HuH-7 (cell line): ENCODE measurements around the gene TOPORS.
"Not testable (repeated sequence)": the region's sequence is repeated elsewhere in the genome, so short reads cannot be mapped to it uniquely, and the experiment has no call there.

Experiments
- DNase-seq: peaks from one replicate; pipeline ENCODE4 v3.0.0; 2011; ENCODE audit warnings: low spot score

The TOPORS gene

GRCh38 chr9:32552172-32552872 is at the start of gene TOPORS, which contains the start of gene SMIM27:
TSS of gene TOPORS (minus strand) at chr9:32552586. CDS start at chr9:32552436, 150 bp downstream.
TSS of gene SMIM27 (plus strand) at chr9:32552327. CDS start at chr9:32552435, 108 bp downstream.
- peak; percentile 71 for DNase-seq

DNA sequence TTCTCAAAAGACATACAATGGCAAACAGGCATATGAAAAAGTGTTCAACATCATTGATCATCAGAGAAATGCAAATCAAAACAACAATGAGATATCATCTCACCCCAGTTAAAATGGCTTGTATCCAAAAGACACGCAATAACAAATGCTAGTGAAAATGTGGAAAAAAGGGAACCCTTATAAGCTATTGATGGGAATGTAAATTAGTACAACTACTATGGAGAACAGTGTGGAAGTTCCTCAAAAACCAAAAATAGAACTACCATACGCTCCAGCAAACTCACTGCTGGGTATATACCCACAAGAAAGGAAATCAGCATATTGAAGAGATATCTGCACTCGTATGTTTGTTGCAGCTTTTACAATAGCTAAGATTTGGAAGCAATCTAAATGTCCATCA is 46.6 kb upstream of the TOPORS start:
- not testable (repeated sequence) for DNase-seq

GRCh38 chr9:32596936-32597335 is 44.5 kb upstream of the TOPORS start:
- no peak for DNase-seq

DNA sequence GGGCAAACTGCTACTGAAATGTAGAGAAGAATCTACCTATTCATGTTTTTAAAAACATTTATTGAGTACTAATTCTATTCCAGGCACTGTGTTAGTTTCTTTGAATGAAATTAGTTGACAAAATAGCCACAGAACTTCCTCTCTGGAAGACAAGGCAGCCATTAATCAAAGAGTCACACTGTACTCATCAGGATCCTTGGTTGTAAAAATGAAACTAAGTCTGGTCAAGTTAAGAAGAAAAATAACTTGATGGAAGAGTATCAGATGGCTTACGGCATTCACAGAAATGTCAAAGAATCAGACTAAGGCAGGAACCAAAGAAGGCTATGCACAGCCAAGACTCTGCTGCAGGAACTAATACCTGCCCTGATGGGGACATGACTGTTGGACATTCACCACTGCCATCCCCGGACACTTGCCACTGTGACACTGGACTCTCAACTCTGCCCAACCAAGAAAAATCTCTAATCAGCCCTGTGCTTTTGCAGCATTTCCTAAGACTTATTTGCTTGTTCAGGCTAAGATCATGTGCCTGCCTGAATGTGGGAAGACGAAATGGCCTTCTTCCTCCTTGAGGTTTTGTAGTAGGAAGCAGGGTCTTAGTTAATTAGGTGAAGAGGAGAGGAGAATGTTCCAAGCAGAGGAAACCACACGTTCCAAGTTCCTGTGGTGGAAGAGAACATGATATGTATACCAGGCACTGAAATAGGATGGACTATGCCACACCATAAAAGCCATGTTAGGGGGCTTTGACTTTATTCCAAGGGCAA is 43.9 kb upstream of the TOPORS start:
- DNase-seq: no peak

- DNase-seq: no peak
These were observed 38.5 kb upstream of the TOPORS start for GRCh38 chr9:32590898-32591297.

DNA sequence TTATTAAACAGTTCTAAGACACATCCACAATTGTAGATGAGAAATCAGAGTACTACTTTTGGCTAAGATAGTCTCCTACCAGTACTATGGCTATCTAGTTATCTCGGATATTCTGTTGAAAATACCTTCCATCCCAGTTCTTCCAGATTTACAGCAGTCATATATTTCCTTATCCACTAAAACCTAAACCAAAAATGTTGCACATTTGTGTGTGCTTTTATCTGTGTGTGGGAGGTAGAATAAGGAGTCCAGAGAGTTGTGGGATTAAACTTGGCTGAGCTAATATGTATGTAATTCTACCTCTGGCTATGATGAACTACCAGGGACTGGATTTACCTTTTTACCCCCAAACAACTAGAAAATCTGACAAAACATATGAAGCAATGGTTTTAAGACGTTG is 38.1 kb upstream of the TOPORS start:
- no peak for DNase-seq

GRCh38 chr9:32589083-32589723 is 36.8 kb upstream of the TOPORS start:
- DNase-seq: peak; percentile 39

- DNase-seq: no peak
These were observed 35.5 kb upstream of the TOPORS start for GRCh38 chr9:32587901-32588300.

- DNase-seq: no peak
These were observed 32.4 kb upstream of the TOPORS start for GRCh38 chr9:32584784-32585183.

- DNase-seq: peak; percentile 35
These were observed 29.2 kb upstream of the TOPORS start for GRCh38 chr9:32581512-32582143.

GRCh38 chr9:32580631-32581300 is 28.4 kb upstream of the TOPORS start:
- no peak for DNase-seq

GRCh38 chr9:32579706-32580331 is 27.4 kb upstream of the TOPORS start:
- no peak for DNase-seq

GRCh38 chr9:32578976-32579375 is 26.6 kb upstream of the TOPORS start:
- DNase-seq: no peak

DNA sequence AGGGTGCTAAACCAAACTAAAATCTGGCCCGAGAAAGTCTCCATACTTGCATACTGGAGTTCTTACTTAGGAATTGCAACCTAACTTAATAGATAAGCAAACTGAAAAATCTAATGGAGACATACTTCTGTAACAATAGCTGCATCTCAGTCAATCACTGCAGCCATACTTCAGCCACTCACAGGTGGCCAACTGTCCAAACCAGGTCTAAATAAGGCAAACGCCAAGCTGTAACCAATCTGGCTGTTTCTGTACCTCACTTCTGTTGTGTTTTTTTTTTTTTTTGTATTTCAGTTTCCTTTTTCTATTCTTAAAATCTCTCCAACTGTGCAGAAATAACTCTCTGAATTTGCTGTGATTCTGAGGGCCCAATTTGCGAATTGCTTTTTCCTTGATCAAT is 24.9 kb upstream of the TOPORS start:
- no peak for DNase-seq

GRCh38 chr9:32574858-32575257 is 22.5 kb upstream of the TOPORS start:
- DNase-seq: no peak

- DNase-seq: no peak
These were observed 21.4 kb upstream of the TOPORS start for GRCh38 chr9:32573821-32574220.

- peak; percentile 78 for DNase-seq
These were observed 20.6 kb upstream of the TOPORS start, which contains the start of gene NDUFB6 for GRCh38 chr9:32572900-32573523. TSS of gene NDUFB6 (minus strand) at chr9:32573159. CDS start at chr9:32573060, 99 bp downstream.

- peak; percentile 70 for DNase-seq
These were observed 19.8 kb upstream of the TOPORS start for GRCh38 chr9:32571969-32572899.

- no peak for DNase-seq
These were observed 17.9 kb upstream of the TOPORS start for GRCh38 chr9:32570262-32570661.

- no peak for DNase-seq
These were observed 14.4 kb upstream of the TOPORS start for GRCh38 chr9:32566770-32567169.
